Ishikawa (cell line): ENCODE results near the gene DTD1.

Experiments
- CEBPB ChIP-seq: IDR thresholded peaks from 2 replicates; pipeline ENCODE4 v1.6.1; 2012
- TF ChIP-seq, protein P1 (sequence below): IDR thresholded peaks from 2 replicates; pipeline ENCODE4 v1.6.1; 2012
- TF ChIP-seq, protein P2 (sequence below): IDR thresholded peaks from 2 replicates; pipeline ENCODE4 v1.6.1; 2012

DNA sequence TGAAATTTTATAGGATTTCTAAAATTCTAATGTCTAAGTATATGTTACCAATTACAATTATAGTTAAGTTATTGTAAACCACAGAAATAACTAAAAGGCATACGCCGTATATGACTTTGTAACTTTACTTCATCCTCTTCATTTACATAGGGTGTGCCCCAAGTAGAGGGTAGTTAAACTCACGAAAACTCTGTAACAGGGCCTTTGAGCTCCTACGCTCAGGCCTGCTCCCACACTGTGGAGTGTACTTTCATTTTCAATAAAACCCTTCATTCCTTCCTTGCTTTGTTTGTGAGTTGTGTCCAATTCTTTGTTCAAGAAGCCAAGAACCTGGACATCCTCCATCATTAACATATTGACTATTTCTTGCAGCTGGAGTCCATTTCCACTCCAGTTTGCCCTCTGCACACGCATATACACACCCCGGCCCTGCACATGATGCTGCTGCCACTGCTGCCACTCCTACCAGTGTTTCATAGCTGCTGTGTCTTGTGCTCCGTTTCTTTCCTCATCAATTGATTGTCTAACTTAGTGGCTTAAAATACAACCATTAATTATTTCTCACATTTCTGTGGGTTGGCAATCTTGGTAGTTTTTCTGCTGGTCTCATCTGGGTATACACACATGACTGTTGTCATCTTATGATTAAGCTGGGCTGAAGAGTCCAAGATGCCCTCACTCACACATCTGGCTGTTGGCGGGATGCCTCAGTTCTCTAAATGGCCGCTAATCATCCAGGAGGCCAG lies 192.7 kb downstream of the DTD1 start:
- no peak for TF ChIP-seq CEBPB
- TF ChIP-seq, protein P1, sequence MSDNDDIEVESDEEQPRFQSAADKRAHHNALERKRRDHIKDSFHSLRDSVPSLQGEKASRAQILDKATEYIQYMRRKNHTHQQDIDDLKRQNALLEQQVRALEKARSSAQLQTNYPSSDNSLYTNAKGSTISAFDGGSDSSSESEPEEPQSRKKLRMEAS: no peak
- TF ChIP-seq, protein P2, sequence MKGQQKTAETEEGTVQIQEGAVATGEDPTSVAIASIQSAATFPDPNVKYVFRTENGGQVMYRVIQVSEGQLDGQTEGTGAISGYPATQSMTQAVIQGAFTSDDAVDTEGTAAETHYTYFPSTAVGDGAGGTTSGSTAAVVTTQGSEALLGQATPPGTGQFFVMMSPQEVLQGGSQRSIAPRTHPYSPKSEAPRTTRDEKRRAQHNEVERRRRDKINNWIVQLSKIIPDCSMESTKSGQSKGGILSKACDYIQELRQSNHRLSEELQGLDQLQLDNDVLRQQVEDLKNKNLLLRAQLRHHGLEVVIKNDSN: no peak
